IMR-90 (cell line): Measurements from ENCODE around the gene TNS3.

Experiments used
- NFE2L2 ChIP-seq: fragments of 150-350 bp; IDR thresholded peaks from 2 replicates; pipeline ENCODE4 v1.6.1; 2016; ENCODE audit warnings: low read depth, mild to moderate bottlenecking, low read length
- SMC3 ChIP-seq: fragments of 150-350 bp; IDR thresholded peaks from 2 replicates; pipeline ENCODE4 v1.6.1; 2016; ENCODE audit warnings: low read depth, mild to moderate bottlenecking, antibody characterized with exemption, low read length, moderate library complexity
- TF ChIP-seq, protein P1 (sequence below): fragments of 150-350 bp; IDR thresholded peaks from 2 replicates; pipeline ENCODE4 v1.6.1; 2017; ENCODE audit warnings: mild to moderate bottlenecking, antibody characterized with exemption, low read length, low read depth

DNA sequence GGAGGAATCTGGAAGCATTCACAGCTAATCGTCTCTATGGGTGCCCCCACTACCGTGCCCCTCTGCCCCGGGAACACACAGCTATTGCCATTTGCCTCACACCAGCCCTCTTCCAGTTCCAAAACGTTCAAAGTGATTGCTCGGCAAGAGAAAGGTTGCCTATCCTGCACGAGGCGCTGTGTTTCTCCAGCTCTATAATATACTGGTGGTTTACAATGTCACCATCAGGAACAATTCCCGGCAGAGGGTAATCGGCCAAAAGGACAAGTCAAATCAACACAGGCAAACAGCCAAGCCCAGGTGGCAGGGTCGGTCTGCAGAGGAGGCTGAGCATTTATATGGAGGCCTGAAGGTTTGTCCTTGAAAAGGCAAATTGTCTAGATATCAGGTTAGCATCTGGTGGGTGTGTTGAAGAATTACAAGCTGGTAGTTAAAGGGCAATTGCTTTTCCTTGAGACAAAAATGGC is 29.2 kb upstream of the TNS3 start:
- no peak for TF ChIP-seq NFE2L2
- TF ChIP-seq SMC3: no peak
- TF ChIP-seq, protein P1, sequence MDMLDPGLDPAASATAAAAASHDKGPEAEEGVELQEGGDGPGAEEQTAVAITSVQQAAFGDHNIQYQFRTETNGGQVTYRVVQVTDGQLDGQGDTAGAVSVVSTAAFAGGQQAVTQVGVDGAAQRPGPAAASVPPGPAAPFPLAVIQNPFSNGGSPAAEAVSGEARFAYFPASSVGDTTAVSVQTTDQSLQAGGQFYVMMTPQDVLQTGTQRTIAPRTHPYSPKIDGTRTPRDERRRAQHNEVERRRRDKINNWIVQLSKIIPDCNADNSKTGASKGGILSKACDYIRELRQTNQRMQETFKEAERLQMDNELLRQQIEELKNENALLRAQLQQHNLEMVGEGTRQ: no peak
